B cell (primary cell): ENCODE measurements around the gene HOXC9. TPM values are rescaled to one million over a fixed set of nuclear protein-coding genes. Genes with fewer than 3 reads are reported as not detected.

ENCODE experiments used
- ATAC-seq: fragments of 200-7000 bp; cut with Tn5 transposase; one replicate; pipeline ENCODE4 v1.10.0; 2021; ENCODE audit warnings: low read depth, mild to moderate bottlenecking, moderate number of reproducible peaks, moderate library complexity
- CTCF ChIA-PET: fragments of 350-600 bp; sonication (Branson Sonifier 250); formaldehyde crosslinking; loops from one replicate; lab custom pipeline; 2021; ENCODE audit warnings: antibody characterized with exemption, inconsistent platforms; lab: Charles Lee
- POLR2A ChIA-PET: fragments of 350-600 bp; sonication (Branson Sonifier 250); formaldehyde crosslinking; loops from one replicate; lab custom pipeline; 2021; ENCODE audit warnings: antibody characterized with exemption; lab: Charles Lee
- DNase-seq: peaks from one replicate; pipeline ENCODE4 v3.0.0; 2013
- H2AFZ ChIP-seq: 2 replicates; pipeline ENCODE4 v1.6.1; 2012; ENCODE audit warnings: mild to moderate bottlenecking, low read depth, low read length; ENCODE audit not compliant: insufficient read depth, poor library complexity, severe bottlenecking
- H3K27ac ChIP-seq, 2 donors: 1 replicate in 1 of 2; 2 replicates in 1 of 2; pipeline ENCODE4 v1.5.1; 2012 to 2013; ENCODE audit warnings: low read length in 2 of 2, mild to moderate bottlenecking in 2 of 2, moderate library complexity in 1 of 2
- H3K27me3 ChIP-seq, 4 experiments: fragments of 200-600 bp in 1 of 4; sonication (generic) in 1 of 4; replicated peaks in 1 of 4; 1 replicate in 2 of 4; 2 replicates in 2 of 4; pipeline versions ENCODE4 v1.6.1 to v1.7.0; 2013 to 2016; ENCODE audit warnings: low read length in 3 of 4, mild to moderate bottlenecking in 2 of 4, mixed read lengths in 1 of 4, moderate library complexity in 1 of 4; ENCODE audit not compliant: insufficient read depth in 4 of 4, control insufficient read depth in 3 of 4; ENCODE audit errors: control extremely low read depth in 1 of 4
- H3K36me3 ChIP-seq, 2 experiments: replicated peaks in 1 of 2; 1 replicate in 1 of 2; 2 replicates in 1 of 2; pipeline versions ENCODE4 v1.6.1 to v1.7.1; 2013; ENCODE audit warnings: low read length in 1 of 2; ENCODE audit not compliant: insufficient read depth in 2 of 2, control insufficient read depth in 1 of 2; ENCODE audit errors: control extremely low read depth in 1 of 2, extremely low read depth in 1 of 2
- H3K4me1 ChIP-seq, 2 donors: fragments of 200-600 bp in 1 of 2; sonication (generic) in 1 of 2; 1 replicate in 1 of 2; 2 replicates in 1 of 2; pipeline versions ENCODE4 v1.5.1 to v1.6.1; 2013 to 2017; ENCODE audit warnings: low read length in 2 of 2; ENCODE audit not compliant: control insufficient read depth in 2 of 2, insufficient read depth in 2 of 2
- H3K4me2 ChIP-seq: replicated peaks from 2 replicates; pipeline ENCODE3; 2012; ENCODE audit warnings: mild to moderate bottlenecking, low read depth, low read length; ENCODE audit not compliant: poor library complexity, severe bottlenecking
- H3K4me3 ChIP-seq, 5 experiments: fragments of 200-600 bp in 1 of 5; sonication (generic) in 1 of 5; 1 replicate in 3 of 5; 2 replicates in 2 of 5; pipeline versions ENCODE4 v1.5.1 to v1.7.0; 2011 to 2016; ENCODE audit warnings: low read length in 4 of 5, mild to moderate bottlenecking in 4 of 5, low read depth in 2 of 5, control low read depth in 1 of 5, moderate library complexity in 1 of 5; ENCODE audit not compliant: insufficient read depth in 1 of 5; ENCODE audit errors: control extremely low read depth in 1 of 5, extremely low read depth in 1 of 5
- H3K79me2 ChIP-seq: fragments of 200-600 bp; sonication (generic); one replicate; pipeline ENCODE4 v1.6.0; 2016; ENCODE audit warnings: low read length; ENCODE audit not compliant: control insufficient read depth, insufficient read depth
- H3K9ac ChIP-seq: fragments of 200-600 bp; sonication (generic); 2 replicates; pipeline ENCODE4 v1.6.1; 2017; ENCODE audit warnings: mild to moderate bottlenecking, low read length, moderate library complexity
- H3K9me3 ChIP-seq, 3 donors: one replicate each; pipeline versions ENCODE4 v1.6.1 to v1.7.1; 2013; ENCODE audit warnings: low read length in 2 of 3; ENCODE audit not compliant: control insufficient read depth in 2 of 3, insufficient read depth in 1 of 3; ENCODE audit errors: control extremely low read depth in 1 of 3
- H4K20me1 ChIP-seq: 2 replicates; pipeline ENCODE4 v1.6.0; 2012; ENCODE audit warnings: mild to moderate bottlenecking, low read length; ENCODE audit not compliant: insufficient read depth, control insufficient read depth, poor library complexity, severe bottlenecking
- H3K27ac Mint-ChIP-seq: one replicate; pipeline ENCODE4 v1.8.0; 2021; ENCODE audit warnings: mixed read lengths
- H3K27me3 Mint-ChIP-seq: one replicate; pipeline ENCODE4 v1.8.0; 2021; ENCODE audit warnings: mixed read lengths
- H3K4me1 Mint-ChIP-seq: one replicate; pipeline ENCODE4 v1.8.0; 2021; ENCODE audit warnings: mixed read lengths
- H3K4me3 Mint-ChIP-seq: one replicate; pipeline ENCODE4 v1.8.0; 2021; ENCODE audit warnings: mixed read lengths
- H3K9me3 Mint-ChIP-seq: one replicate; pipeline ENCODE4 v1.8.0; 2022; ENCODE audit warnings: mixed read lengths; ENCODE audit not compliant: insufficient read depth
- CTCF ChIP-seq: fragments of 200-600 bp; IDR thresholded peaks from one replicate; pipeline ENCODE4 v1.8.0; 2022; ENCODE audit warnings: antibody characterized with exemption, mild to moderate bottlenecking
- EZH2 ChIP-seq: IDR thresholded peaks from 2 replicates; pipeline ENCODE4 v1.6.1; 2012; ENCODE audit warnings: borderline replicate concordance, low read depth, mild to moderate bottlenecking, moderate library complexity, low read length; ENCODE audit not compliant: insufficient read depth, poor library complexity, severe bottlenecking
- WGBS: methylation state at CpG from one replicate; pipeline ENCODE4 v1.1.5; 2013; ENCODE audit warnings: missing lambda C conversion rate; ENCODE audit not compliant: insufficient coverage; 5-methylcytosine and 5-hydroxymethylcytosine counted together
- intact Hi-C: fragments of 100-400 bp; cut with micrococcal nuclease; formaldehyde crosslinking; loops from one replicate; pipeline ENCODE4 v1.10.0; 2022
- polyA plus RNA-seq: library from polyadenylated mRNA; depleted of rRNA; stranded (reverse); fragments of >200 nt; gene quantifications from 2 replicates; pipeline ENCODE4 v1.2.3, GENCODE V29; 2012
- total RNA-seq, 2 donors: library from RNA; stranded (reverse); fragments of 120-200 nt in 1 of 2; gene quantifications; 1 replicate in 1 of 2; 2 replicates in 1 of 2; pipeline versions ENCODE4 v1.2.3 to v1.2.4, GENCODE V29; 2013 to 2022

HOXC9 gene
- total and polyA plus RNA-seq, 2 donors (not counting 1 experiment from before 2014, with no cell fraction given) = not detected

GRCh38 chr12:54003625-54004024 is 3.7 kb downstream of the HOXC9 start:
- POLR2A ChIA-PET = no interaction called here
- intact Hi-C loops = loop anchor here (10.0 kb wide), 1 partner anchor 361 kb away; the partner anchor contains the start of gene GPR84

More at GRCh38 chr12:54003625-54004024, 3.7 kb downstream of the HOXC9 start:
- Histone ChIP-seq H3K79me2 (no peaks in the 10 kb centered on the region), H2AFZ (no peak overlapping the region), H3K27ac (no peak overlapping the region), H3K36me3 (no peaks in the 10 kb centered on the region), H3K4me1 (peaks cover 25 to 55% of the 10 kb centered on the region in 2 donors), H3K9me3 (peaks cover 0 to 54% (median 0%) of the 10 kb centered on the region in 3 donors), H3K27me3 (peaks cover 0 to 98% (median 83%) of the 10 kb centered on the region in 4 experiments), H3K9ac (no peak overlapping the region), H3K4me3 (no peak overlapping the region), H4K20me1 (no peaks in the 10 kb centered on the region), H3K4me2 (no peak overlapping the region)
- ATAC-seq = no peak
- Mint-ChIP-seq H3K4me1 (peaks cover 17% of the 10 kb centered on the region), H3K27me3 (peaks cover 75% of the 10 kb centered on the region), H3K9me3 (no peaks in the 10 kb centered on the region), H3K27ac (peak overlapping the region; percentile 17), H3K4me3 (no peak overlapping the region)
- TF ChIP-seq CTCF (no peak), EZH2 (no peak)
- 32% methylated on average over 2 of the region's 3 CpGs for WGBS
- CTCF ChIA-PET = interaction anchor here (0.6 to 6.4 kb wide), 8 partner anchors 14 to 294 kb away, joined by 3 to 159 read pairs (median 7); partner anchors contain the start of gene HOXC5
- no peak for DNase-seq
